ENCODE results near the gene GGACT. TPM values are rescaled to one million over a fixed set of nuclear protein-coding genes. Genes with fewer than 3 reads are reported as not detected.

Gene GGACT
- total and polyA plus RNA-seq, 2 of the 8 experiments (the other 6 are each of a cell fraction or from before 2014, with no cell fraction given), result 1.1 to 1.5 TPM

DNA sequence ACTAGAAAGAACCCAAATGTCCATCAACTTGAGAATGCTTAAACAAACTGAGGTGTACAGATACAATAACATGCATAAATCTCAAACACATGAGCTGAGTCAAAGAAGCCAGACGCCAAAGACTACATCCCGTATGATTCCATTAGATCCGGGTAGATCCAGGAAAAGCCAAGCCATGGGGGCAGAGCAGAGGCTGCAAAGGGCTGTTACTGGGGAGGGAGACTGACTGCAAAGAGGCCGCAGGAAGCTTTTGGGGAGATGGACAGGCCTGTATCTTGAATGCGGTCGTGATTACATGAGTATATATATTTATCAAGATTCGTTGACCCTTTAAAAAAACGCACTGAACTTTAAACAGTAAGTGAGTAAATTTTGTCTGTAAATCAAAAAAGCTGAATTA, 28.7 kb downstream of the GGACT start (continued):
- no peak for TF ChIP-seq CHD7 (IDR thresholded peaks at IDR 0.05; ENCODE audit: insufficient replicate concordance, low read length)
- TF ChIP-seq CBX8 (IDR thresholded peaks at IDR 0.05; ENCODE audit: borderline replicate concordance, low read depth, low read length), result no peak
- TF ChIP-seq TAF7 (optimal IDR thresholded peaks at IDR 0.05; ENCODE audit: borderline replicate concordance, low read depth, low read length), result no peak
- TF ChIP-seq CHD1 (IDR thresholded peaks at IDR 0.05; ENCODE audit: low read depth, low read length), result no peak
- no peak for TF ChIP-seq TAF1 (IDR thresholded peaks at IDR 0.05; ENCODE audit: low read depth, low read length)
- TF ChIP-seq SP2 (IDR thresholded peaks at IDR 0.05; ENCODE audit: low read length), result no peak
- TF ChIP-seq TBP (IDR thresholded peaks at IDR 0.05; ENCODE audit: low read depth, low read length), result no peak
- TF ChIP-seq RAD21 (IDR thresholded peaks at IDR 0.05 in 1 of 2, conservative IDR thresholded peaks at IDR 0.05 in 1 of 2; ENCODE audit: low read depth in 2 of 2, low read length in 2 of 2), result no peak
- no peak for TF ChIP-seq HDAC6 (IDR thresholded peaks at IDR 0.05; ENCODE audit: low read depth, low read length)
- no peak for TF ChIP-seq FOSL1 (IDR thresholded peaks at IDR 0.05; ENCODE audit: insufficient read depth, low read depth, low read length)
- TF ChIP-seq BRCA1 (IDR thresholded peaks at IDR 0.05; ENCODE audit: low read depth, low read length), result no peak

All from H1 (cell line).